Stimulated activated naive CD8-positive, alpha-beta T cell treated with anti-CD3 and anti-CD28 coated beads, Interleukin-15, amount 100 ng/mL, for 72 hours (primary cell): ENCODE measurements around the gene TIMM50.

Experiments used
- ATAC-seq: fragments of 150-1000 bp; cut with Tn5 transposase; 2 replicates; pipeline ENCODE4 v1.10.0; 2021; ENCODE audit warnings: mild to moderate bottlenecking, moderate library complexity
- DNase-seq, 2 donors: peaks; one replicate each; pipeline ENCODE4 v3.0.0; 2021 to 2022
- H3K27ac Mint-ChIP-seq, 2 donors: one replicate each; pipeline ENCODE4 v1.8.0; 2022; ENCODE audit warnings: mild to moderate bottlenecking in 2 of 2, mixed read lengths in 2 of 2, moderate library complexity in 2 of 2
- H3K27me3 Mint-ChIP-seq: one replicate; pipeline ENCODE4 v1.8.0; 2022; ENCODE audit warnings: mixed read lengths
- H3K4me1 Mint-ChIP-seq: one replicate; pipeline ENCODE4 v1.8.0; 2022; ENCODE audit warnings: mild to moderate bottlenecking, mixed read lengths
- H3K4me3 Mint-ChIP-seq, 2 donors: one replicate each; pipeline ENCODE4 v1.8.0; 2022; ENCODE audit warnings: mild to moderate bottlenecking in 2 of 2, mixed read lengths in 2 of 2, moderate library complexity in 1 of 2
- H3K9me3 Mint-ChIP-seq, 2 donors: one replicate each; pipeline ENCODE4 v1.8.0; 2022; ENCODE audit warnings: mixed read lengths in 2 of 2

Gene TIMM50

DNA sequence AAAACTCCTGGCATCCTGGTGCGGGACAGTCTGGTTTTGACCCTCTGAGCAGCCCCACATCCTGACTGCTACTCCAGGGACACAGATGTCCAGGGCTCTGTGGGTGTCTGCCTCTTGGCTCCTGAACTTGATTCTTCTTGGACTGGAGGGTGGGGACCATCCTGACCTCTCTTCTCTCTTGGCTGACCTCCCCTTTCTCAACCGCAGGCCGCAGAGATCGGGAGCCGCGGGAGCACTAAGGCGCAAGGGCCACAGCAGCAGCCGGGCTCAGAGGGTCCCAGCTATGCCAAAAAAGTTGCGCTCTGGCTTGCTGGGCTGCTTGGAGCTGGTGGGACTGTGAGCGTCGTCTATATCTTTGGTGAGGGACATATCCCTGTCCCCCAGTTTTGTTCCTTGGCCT, 1.0 kb downstream of the TIMM50 start:
- Mint-ChIP-seq H3K4me3 (peak overlapping the region; percentile 87 to 89), H3K27me3 (no peaks in the 10 kb centered on the region)

DNA sequence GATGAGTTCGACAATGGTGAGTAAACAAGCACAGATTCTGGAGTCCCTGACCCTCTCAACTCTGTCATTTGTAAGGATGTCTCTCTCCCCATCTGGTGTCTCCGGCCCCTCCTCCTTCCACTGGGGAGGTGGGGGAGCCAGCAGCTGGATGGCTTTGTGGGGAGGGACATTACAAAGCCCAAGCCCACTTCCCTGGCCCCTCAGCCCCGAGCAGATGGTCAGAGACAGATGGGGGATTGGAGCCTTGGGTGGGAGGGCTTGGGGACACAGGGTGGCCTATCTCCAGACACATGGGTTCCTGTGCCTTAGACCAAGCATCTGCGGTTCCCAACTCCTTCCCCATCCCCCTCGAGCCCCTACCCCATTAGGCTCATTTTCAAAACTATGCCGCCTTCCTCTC, 2.5 kb downstream of the TIMM50 start:
- H3K27ac Mint-ChIP-seq: no peak overlapping the region
- H3K9me3 Mint-ChIP-seq: no peaks in the 10 kb centered on the region

More for the DNA sequence above, 1.0 kb downstream of the TIMM50 start:
- ATAC-seq (no peak), DNase-seq (no peak)
- H3K4me1 Mint-ChIP-seq: peaks cover 39% of the 10 kb centered on the region
- H3K9me3 Mint-ChIP-seq: no peaks in the 10 kb centered on the region
- peak overlapping the region; percentile 99 for H3K27ac Mint-ChIP-seq

DNA sequence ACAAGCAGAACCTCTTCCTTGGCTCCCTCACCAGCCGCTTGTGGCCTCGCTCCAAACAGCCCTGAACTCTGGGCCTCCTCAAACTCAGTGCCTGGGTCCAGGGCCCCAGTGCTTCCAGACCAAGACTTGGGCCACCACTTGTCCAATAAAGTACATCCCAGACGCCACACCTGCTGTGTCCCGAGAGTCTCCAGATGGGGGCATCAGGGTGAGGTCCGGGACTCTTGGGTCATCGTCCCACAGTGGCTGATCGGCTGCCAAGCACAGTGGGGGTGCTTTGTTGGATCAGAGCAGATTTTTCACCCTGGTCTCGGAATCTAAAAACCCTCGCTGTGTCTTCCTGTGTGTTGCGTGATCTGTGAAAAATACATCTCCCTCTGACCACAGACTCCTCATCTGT, 9.1 kb downstream of the TIMM50 start:
- Mint-ChIP-seq H3K4me1 (no peaks in the 10 kb centered on the region), H3K27ac (no peak overlapping the region), H3K9me3 (no peaks in the 10 kb centered on the region), H3K4me3 (no peak overlapping the region), H3K27me3 (no peaks in the 10 kb centered on the region)
- ATAC-seq (no peak), DNase-seq (no peak)

More for the DNA sequence above, 2.5 kb downstream of the TIMM50 start:
- peak overlapping the region in 1 of 2 donors; percentile 36 for H3K4me3 Mint-ChIP-seq
- ATAC-seq: no peak
- no peaks in the 10 kb centered on the region for H3K27me3 Mint-ChIP-seq
- peaks cover 39% of the 10 kb centered on the region for H3K4me1 Mint-ChIP-seq
- no peak for DNase-seq

- no peaks in the 10 kb centered on the region for H3K9me3 Mint-ChIP-seq
- ATAC-seq (no peak), DNase-seq (no peak)
- peaks cover 16% of the 10 kb centered on the region for H3K27me3 Mint-ChIP-seq
- H3K4me1 Mint-ChIP-seq: no peaks in the 10 kb centered on the region
- H3K4me3 Mint-ChIP-seq: no peak overlapping the region
- no peak overlapping the region for H3K27ac Mint-ChIP-seq
Measured at GRCh38 chr19:39492225-39492624, 11.6 kb downstream of the TIMM50 start.

GRCh38 chr19:39492788-39493187, 12.2 kb downstream of the TIMM50 start:
- H3K27me3 Mint-ChIP-seq: peaks cover 22% of the 10 kb centered on the region
- H3K27ac Mint-ChIP-seq: no peak overlapping the region
- no peak for DNase-seq
- H3K9me3 Mint-ChIP-seq: no peaks in the 10 kb centered on the region
- H3K4me3 Mint-ChIP-seq: no peak overlapping the region
- ATAC-seq: no peak
- H3K4me1 Mint-ChIP-seq: peaks cover 3% of the 10 kb centered on the region

DNA sequence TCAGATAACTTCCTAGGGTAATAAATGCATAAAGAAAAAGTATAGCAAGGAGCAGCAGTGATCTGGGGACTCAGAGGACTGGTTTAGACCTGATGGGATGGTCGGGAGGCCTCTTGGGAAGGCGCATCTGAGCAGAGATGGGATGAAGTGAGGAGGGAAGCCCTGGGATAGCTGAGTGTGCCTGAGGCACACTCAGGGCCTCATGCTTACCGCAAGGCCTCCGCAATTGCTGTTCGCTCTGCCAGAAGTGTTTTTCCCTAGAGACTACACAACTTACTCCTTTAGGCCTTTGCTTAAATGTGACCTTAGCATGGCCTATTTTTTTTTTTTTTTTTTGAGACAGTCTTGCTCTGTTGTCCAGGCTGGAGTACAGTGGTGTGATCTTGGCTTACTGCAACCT, 14.0 kb downstream of the TIMM50 start:
- Mint-ChIP-seq H3K4me1 (peaks cover 21% of the 10 kb centered on the region), H3K9me3 (no peaks in the 10 kb centered on the region), H3K4me3 (no peak overlapping the region), H3K27ac (no peak overlapping the region), H3K27me3 (peaks cover 41% of the 10 kb centered on the region)
- ATAC-seq (no peak), DNase-seq (no peak)

DNA sequence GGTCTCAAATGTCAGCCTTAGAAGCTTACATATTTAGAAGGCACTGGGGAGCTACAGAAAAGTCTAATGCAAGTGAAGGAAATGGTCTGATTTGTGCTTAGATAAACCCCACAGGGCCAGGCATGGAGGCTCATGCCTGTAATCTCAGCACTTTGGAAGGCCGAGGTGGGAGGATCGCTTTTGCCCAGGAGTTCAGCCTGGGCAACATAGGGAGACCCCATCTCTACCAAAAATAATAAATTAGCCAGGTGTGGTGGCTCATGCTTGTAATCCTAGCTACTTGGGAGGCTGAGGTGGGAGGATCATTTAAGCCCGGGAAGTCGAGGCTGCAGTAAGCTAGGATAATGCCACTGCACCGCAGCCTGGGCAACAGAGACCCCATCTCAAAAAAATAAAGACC, 15.4 kb downstream of the TIMM50 start:
- DNase-seq: no peak
- Mint-ChIP-seq H3K27ac (no peak overlapping the region), H3K4me3 (no peak overlapping the region), H3K9me3 (no peaks in the 10 kb centered on the region), H3K27me3 (peaks cover 55% of the 10 kb centered on the region), H3K4me1 (peaks cover 25% of the 10 kb centered on the region)
- ATAC-seq: no peak

DNA sequence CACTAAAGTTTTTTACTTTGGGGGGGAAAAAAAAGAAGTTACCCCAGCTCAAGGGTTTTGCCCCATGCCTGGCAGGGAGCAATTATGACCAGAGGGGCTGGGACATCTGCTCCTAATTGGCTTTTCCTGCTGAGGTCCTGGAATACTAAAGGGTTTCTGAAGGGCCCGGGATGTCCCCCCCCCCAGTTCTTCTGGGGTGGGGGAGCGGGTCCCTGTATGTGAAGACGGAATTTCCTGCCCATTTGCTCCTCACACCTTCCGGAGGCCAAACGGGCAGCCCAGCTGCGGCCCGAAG, 17.0 kb downstream of the TIMM50 start:
- Mint-ChIP-seq H3K4me1 (peaks cover 25% of the 10 kb centered on the region), H3K27me3 (peaks cover 65% of the 10 kb centered on the region), H3K27ac (no peak overlapping the region), H3K4me3 (peak overlapping the region; percentile 38 to 75), H3K9me3 (no peaks in the 10 kb centered on the region)
- DNase-seq (no peak), ATAC-seq (no peak)

- peak in 1 of 2 donors; percentile 31 for DNase-seq
- Mint-ChIP-seq H3K27ac (peak overlapping the region in 1 of 2 donors; percentile 42), H3K27me3 (peaks cover 68% of the 10 kb centered on the region), H3K9me3 (no peaks in the 10 kb centered on the region), H3K4me3 (peak overlapping the region; percentile 73 to 75), H3K4me1 (peaks cover 29% of the 10 kb centered on the region)
- peak; percentile 53 for ATAC-seq
Measured at GRCh38 chr19:39497996-39498797, 17.6 kb downstream of the TIMM50 start.

GRCh38 chr19:39498798-39499642, 18.4 kb downstream of the TIMM50 start, which contains the start of gene DLL3:
Gene DLL3 (plus strand): TSS chr19:39498947. CDS start chr19:39498975, 28 bp downstream.
- DNase-seq (peak; percentile 22 to 28), ATAC-seq (peak; percentile 45)
- Mint-ChIP-seq H3K4me1 (peaks cover 37% of the 10 kb centered on the region), H3K27ac (peak within 1 kb of the TSS in 1 of 2 donors; percentile 42), H3K4me3 (peak within 1 kb of the TSS; percentile 73 to 75), H3K9me3 (no peaks in the 10 kb centered on the region), H3K27me3 (peaks cover 76% of the 10 kb centered on the region)

- ATAC-seq (no peak), DNase-seq (no peak)
- H3K4me3 Mint-ChIP-seq: peak overlapping the region; percentile 55 to 67
Measured at GRCh38 chr19:39499932-39500331, 19.3 kb downstream of the TIMM50 start.

DNA sequence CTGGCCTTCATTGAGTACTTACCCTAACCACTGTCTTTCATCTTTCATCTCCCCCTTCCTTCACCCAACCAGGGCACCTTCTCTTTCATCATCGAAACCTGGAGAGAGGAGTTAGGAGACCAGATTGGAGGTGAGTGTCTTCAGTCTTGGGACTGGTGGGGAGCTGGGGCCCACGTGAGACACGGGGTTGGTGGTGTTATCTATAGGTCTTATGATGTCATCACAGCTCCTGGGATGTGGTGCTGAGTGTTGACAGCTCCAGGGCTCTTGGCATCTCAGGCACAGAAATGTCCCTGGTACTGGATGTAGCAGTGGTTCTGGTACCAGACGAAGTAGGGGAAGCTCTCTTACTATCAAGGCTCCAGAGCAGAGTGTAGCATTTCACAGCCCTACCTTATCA, 19.9 kb downstream of the TIMM50 start:
- Mint-ChIP-seq H3K9me3 (no peaks in the 10 kb centered on the region), H3K27ac (no peak overlapping the region), H3K27me3 (peaks cover 92% of the 10 kb centered on the region), H3K4me1 (peaks cover 39% of the 10 kb centered on the region), H3K4me3 (no peak overlapping the region)
- no peak for ATAC-seq
- DNase-seq: no peak

More at GRCh38 chr19:39499932-39500331, 19.3 kb downstream of the TIMM50 start:
- Mint-ChIP-seq H3K27ac (no peak overlapping the region), H3K9me3 (no peaks in the 10 kb centered on the region), H3K4me1 (peaks cover 39% of the 10 kb centered on the region), H3K27me3 (peaks cover 85% of the 10 kb centered on the region)

DNA sequence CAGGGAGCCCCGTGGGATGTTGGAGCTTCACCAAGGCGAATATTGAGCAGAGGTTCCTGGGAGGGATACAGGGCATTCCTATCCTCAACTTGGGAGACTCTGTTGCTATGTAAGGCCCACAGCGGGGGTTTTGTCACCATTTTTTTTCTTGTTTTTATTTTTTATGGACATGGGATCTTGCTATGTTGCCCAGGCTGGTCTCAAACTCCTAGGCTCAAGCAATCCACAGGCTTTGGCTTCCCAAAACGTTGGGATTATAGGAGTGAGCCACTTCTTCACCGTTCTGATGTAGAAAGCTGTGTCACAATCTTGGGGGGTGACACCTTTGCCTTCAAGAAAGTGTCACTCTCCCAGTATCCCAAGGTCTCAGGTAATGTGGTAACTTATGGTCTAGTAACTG, 20.7 kb downstream of the TIMM50 start:
- Mint-ChIP-seq H3K4me1 (peaks cover 41% of the 10 kb centered on the region), H3K27ac (no peak overlapping the region), H3K27me3 (peaks cover 92% of the 10 kb centered on the region)

DNA sequence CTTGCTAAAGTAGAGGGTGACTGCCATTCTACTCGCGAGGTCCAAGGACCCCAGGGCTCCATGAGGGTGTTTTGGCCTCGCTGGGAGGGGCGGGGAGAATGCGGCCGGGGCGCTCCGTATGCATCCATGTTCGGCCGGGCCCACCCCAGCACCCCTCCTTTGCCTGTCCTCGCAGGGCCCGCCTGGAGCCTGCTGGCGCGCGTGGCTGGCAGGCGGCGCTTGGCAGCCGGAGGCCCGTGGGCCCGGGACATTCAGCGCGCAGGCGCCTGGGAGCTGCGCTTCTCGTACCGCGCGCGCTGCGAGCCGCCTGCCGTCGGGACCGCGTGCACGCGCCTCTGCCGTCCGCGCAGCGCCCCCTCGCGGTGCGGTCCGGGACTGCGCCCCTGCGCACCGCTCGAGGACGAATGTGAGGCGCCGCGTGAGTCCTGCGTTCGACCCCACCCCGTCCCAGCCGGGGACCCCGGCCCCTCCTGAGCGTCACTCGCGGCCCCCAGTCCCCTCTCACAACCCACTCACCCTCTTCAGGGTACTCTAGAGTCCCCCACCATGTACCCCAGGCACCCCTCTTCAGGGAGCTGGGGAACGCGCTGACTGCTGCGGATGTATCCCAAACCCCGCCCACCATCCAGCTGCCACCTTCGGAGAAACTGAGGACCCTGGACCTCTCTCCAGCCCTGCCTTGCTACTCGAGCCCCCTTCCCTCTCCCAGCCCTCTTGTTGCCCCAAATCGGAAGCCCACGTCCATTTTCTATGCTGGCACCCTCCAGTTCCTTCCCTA, 22.2 kb downstream of the TIMM50 start:
- DNase-seq (peak; percentile 79 to 82), ATAC-seq (peak; percentile 58)
- H3K4me1 Mint-ChIP-seq: peaks cover 50% of the 10 kb centered on the region
- H3K9me3 Mint-ChIP-seq: no peaks in the 10 kb centered on the region
- peak overlapping the region in 1 of 2 donors; percentile 45 for H3K4me3 Mint-ChIP-seq
- peaks cover 92% of the 10 kb centered on the region for H3K27me3 Mint-ChIP-seq
- H3K27ac Mint-ChIP-seq: no peak overlapping the region

More for the DNA sequence above, 20.7 kb downstream of the TIMM50 start:
- no peak for DNase-seq
- no peak for ATAC-seq
- no peak overlapping the region for H3K4me3 Mint-ChIP-seq
- no peaks in the 10 kb centered on the region for H3K9me3 Mint-ChIP-seq

DNA sequence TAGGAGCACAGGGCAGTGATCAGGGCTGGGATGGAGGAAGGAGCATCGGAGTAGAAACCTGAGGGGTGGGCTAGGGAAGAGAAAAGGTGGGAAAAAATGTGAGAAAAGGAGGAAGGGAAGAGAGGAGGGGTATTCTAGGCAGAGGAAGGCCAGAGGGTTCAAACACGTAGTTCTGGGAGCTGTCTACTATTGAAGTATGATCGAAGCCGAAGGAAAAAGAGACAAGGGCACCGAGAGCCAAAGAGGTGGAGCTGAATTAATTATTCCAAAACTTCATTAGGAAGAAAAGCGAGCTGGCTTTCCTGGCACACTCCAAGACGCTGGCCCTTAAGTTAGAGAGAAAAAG, 25.9 kb downstream of the TIMM50 start:
- ATAC-seq: no peak
- Mint-ChIP-seq H3K4me3 (peak overlapping the region; percentile 50 to 64), H3K27ac (no peak overlapping the region), H3K4me1 (peaks cover 34% of the 10 kb centered on the region), H3K27me3 (peaks cover 63% of the 10 kb centered on the region), H3K9me3 (no peaks in the 10 kb centered on the region)
- DNase-seq: no peak
